SK-MEL-5 (cell line): Measurements from ENCODE around the gene VAMP4. TPM values are rescaled to one million over a fixed set of nuclear protein-coding genes. Genes with fewer than 3 reads are reported as not detected.

Source experiments
- DNase-seq: peaks from one replicate; pipeline ENCODE4 v3.0.0-alpha.2; 2016; ENCODE audit warnings: low read depth, low spot score
- in situ Hi-C: cut with HindIII; loops from 2 replicates; pipeline ENCODE4 v1.10.0; 2016; ENCODE audit warnings: low sequenced_read_pairs, high pct_unique_total_duplicates, low pct_unique_long_range_greater_than_20kb
- polyA plus RNA-seq, 2 experiments: library from polyadenylated mRNA; depleted of rRNA; stranded (reverse); fragments of >200 nt; gene quantifications; 2 replicates each; pipeline ENCODE4 v1.2.3, GENCODE V29; 2015
- total RNA-seq: library from RNA; depleted of rRNA; stranded (reverse); fragments of >200 nt; shearing (Covaris generic); gene quantifications from 2 replicates; pipeline ENCODE4 v1.2.3, GENCODE V29; 2014; rRNA removed

Gene VAMP4
- 5.5 and 6.8 TPM in 2 replicates for total RNA-seq
- polyA plus RNA-seq (2015; cell fraction: cytosol; rRNA removed), result 8.3 and 8.7 TPM in 2 replicates
- 23.9 and 25.1 TPM in 2 replicates for polyA plus RNA-seq (2015; cell fraction: nucleus; rRNA removed)

- in situ Hi-C loops, result no loop called here
- DNase-seq, result peak; percentile 78
These were observed at the start of gene VAMP4 for GRCh38 chr1:171741872-171742576. VAMP4 (minus strand) TSS chr1:171742065; CDS start chr1:171738414, 3,651 bp downstream.

DNA sequence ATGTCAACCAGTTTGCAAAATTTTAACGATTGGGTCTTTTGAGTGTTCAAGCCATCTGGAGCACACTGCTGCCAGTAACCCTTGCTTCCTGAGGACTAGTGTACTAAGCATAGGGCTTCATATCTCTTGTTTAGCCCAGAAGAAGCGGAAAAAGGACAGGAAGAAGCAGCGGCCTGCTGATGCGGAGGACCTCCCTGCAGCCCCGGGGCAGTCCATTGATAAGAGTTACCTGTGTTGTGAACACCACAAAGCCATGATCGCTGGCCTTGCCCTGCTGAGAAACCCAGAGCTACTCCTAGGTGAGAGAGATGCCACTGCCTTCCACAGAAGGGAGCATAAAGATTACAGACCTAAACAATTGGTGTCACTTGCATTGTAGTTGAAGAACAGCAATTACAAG, 48.5 kb upstream of the VAMP4 start:
- in situ Hi-C loops, result no loop called here
- DNase-seq, result no peak

- in situ Hi-C loops, result no loop called here
- DNase-seq, result no peak
These were observed 46.8 kb upstream of the VAMP4 start for GRCh38 chr1:171788696-171789095.

- in situ Hi-C loops, result no loop called here
- DNase-seq, result no peak
These were observed 46.0 kb upstream of the VAMP4 start for GRCh38 chr1:171787686-171788480.

GRCh38 chr1:171786534-171786933, 44.7 kb upstream of the VAMP4 start:
- DNase-seq, result no peak
- in situ Hi-C loops, result no loop called here

GRCh38 chr1:171785766-171786165, 43.9 kb upstream of the VAMP4 start:
- DNase-seq, result no peak
- in situ Hi-C loops, result no loop called here

DNA sequence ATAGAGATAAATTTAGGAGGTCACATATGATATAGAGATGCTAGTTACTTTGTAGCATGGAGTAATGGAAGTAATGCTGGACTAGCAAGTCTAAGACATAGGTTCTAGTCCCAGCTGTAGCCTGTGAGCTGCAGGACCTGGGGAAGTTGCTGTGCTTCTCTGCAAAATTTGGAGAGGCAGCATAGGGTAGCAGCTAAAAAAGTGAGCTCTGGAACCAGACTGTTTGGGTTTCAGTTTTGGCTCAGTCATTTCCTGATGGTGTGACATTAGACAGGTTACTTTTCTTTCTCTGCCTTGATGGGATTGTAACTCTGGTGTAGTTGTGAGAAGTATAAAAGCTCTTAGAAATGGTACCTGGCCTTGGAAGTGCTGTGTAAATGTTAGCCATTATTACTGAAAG, 42.9 kb upstream of the VAMP4 start:
- no peak for DNase-seq
- in situ Hi-C loops, result no loop called here

DNA sequence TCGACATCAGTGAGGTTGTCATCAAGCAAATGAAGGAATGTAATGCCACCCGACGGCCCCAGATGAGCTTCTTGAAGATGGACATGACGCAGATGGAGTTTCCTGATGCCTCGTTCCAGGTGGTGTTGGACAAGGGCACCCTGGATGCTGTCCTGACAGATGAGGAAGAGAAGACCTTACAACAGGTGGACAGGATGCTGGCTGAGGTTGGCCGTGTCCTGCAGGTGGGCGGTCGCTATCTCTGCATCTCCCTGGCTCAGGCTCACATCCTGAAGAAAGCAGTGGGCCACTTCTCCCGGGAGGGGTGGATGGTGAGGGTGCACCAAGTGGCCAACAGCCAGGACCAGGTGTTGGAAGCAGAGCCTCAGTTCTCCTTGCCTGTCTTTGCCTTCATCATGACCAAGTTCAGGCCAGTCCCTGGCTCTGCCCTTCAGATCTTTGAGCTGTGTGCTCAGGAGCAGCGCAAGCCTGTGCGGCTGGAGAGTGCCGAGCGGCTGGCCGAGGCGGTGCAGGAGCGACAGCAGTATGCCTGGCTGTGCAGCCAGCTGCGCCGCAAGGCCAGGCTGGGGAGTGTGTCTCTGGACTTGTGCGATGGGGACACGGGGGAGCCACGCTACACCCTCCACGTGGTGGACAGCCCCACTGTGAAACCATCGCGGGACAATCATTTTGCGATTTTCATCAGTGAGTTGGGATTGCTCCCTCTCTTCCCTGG, 42.1 kb upstream of the VAMP4 start:
- no peak for DNase-seq
- in situ Hi-C loops, result no loop called here

DNA sequence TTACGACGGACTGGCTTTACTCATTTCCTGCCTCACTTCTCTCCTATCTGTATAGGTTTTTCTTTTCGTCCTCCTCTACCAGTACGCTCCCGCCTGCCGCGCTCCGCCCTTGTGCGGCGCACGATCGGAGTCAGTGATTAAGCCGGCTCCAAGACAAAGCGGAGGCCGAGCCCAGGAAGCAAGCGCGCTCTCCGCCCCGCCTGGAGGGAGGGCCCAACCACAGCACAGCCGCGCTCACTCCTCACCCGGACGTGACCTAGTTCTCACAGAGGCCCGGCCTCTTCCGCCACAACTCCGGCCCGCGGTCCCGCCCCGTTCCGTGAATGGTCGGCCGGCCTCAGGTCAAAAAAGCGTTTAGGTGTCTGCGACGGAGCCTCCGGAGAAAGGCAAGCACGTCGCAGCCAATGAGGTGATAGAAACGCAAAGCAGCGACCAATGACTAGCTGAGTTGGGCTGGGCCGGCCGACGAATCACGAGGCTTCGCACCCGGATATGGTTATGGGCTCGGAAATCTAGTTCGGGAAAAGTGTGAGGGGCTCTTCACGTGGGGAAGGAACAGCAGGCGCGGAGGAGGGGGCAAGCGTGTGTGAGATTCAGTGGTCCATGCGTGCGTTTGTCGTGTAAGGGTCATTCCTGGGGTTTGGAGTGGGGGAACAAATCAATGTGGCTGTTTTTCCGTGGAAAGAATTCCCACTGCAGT, 39.5 kb upstream of the VAMP4 start, which contains the start of gene METTL13:
TSS of gene METTL13 (plus strand) at position 485 of the 700 bp plus-strand sequence. CDS start 308 bp downstream, outside the sequence.
- in situ Hi-C loops, result no loop called here

DNA sequence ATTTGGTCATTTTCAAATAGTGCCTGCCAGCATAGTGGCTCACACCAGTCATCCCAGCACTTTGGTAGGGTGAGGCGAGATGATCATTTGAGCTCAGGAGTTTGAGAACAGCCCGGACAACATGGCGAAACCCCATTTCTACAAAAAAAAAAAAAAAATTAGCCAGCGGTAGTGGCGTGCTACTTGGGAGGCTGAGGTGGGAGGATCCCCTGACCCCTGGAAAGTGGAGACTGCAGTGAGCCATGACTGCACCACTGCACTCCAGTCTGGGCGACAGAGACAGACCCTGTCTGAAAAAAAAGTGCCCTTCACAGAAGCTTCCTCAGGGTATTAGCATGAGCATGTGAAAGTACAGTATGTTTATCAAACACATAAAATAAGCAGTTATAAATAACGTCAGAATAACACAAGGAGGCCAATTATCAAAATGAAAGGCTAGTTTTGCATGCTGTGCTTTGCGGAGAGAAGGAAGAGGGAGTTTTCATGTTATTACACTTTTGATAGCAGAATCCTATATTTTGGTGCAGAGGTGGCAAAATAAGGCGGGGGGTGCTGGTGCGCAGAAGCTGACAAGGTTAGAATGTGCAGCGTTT, 38.8 kb upstream of the VAMP4 start:
- DNase-seq, result no peak
- in situ Hi-C loops, result no loop called here

More for the DNA sequence above, 39.5 kb upstream of the VAMP4 start, which contains the start of gene METTL13:
- DNase-seq, result peak; percentile 98

DNA sequence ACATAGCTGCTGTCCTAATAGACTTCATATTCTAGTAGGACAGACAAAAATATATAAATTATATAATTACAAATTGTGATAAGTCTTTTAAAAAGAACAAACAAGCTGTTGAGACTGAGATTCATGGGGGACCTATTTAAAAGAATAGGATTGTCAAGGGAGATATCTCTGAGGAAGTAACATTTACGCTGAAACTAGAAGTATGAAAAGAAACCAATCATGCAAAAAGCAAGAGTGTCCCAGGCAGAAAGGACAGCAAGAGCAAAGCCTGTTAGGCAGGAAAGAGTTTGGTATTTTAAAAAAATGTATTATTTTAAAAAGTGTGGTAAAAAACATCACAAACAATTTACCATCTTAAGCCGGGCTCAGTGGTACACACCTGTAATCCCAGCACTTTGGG, 30.4 kb upstream of the VAMP4 start:
- in situ Hi-C loops, result no loop called here
- DNase-seq, result no peak

DNA sequence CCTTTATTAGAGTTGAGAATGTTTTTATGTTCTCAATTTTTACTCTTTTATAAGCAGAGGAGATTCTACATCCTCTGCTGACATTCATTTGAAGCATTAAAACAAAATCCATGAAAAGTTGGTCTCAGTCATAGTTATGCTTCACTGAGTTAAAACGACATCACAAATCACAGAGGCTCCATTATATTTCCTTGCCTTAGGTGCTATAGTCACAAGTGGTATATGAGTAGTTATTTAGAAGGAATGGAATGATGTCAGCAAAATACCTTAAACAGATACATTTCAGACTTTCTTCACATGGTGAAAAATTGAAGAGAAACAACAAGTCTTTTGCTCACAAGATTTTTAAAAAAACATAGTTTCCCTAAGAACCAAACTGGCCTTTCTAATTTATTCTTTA, 27.9 kb upstream of the VAMP4 start:
- in situ Hi-C loops, result no loop called here
- peak; percentile 67 for DNase-seq

GRCh38 chr1:171769171-171769570, 27.3 kb upstream of the VAMP4 start:
- in situ Hi-C loops, result no loop called here
- no peak for DNase-seq

- no peak for DNase-seq
- in situ Hi-C loops, result no loop called here
These were observed 21.9 kb upstream of the VAMP4 start for GRCh38 chr1:171763764-171764163.

GRCh38 chr1:171762143-171762563, 20.3 kb upstream of the VAMP4 start:
- in situ Hi-C loops, result no loop called here
- no peak for DNase-seq

DNA sequence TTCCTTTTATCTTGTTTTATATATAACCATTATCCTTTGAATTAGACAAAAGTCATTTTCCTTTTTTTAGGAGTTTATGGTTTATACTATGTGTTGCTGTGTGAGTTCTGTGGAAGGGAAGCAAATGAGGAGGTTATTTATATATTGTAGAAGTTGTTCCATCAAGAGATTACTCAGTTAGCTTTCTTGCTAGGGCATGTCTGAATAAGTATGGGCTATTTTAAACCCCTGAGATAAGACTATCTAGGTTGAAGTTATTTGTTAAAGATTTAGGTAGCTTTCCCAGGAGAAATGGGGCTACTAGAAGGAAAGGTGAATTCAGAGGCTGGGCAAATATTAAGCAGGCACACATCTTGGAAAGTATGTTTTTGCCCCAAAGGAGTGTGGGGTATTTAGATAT, 16.1 kb upstream of the VAMP4 start:
- in situ Hi-C loops, result no loop called here

DNA sequence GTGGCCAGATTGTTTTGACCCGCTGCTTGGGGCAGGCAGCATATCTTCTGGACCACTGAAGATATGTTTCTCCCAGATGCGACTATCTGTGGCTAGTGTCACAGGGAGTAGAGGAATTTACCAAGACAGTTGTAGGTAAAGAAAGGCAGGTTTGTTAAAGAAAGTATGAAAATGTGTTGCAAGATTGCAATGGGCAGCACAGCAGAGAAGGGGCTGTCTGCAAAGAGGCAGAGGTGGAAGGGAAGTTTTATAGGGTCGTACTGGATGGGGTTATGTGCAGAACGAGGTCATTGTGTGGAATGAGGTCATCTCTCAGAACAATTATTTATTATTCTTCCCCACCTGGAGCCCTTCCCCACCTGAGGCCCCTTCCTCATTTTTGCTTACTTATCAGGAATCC, 15.0 kb upstream of the VAMP4 start:
- in situ Hi-C loops, result no loop called here
- no peak for DNase-seq

More for the DNA sequence above, 16.1 kb upstream of the VAMP4 start:
- no peak for DNase-seq
